Gastrocnemius medialis (tissue), 4 donors: ENCODE data around the gene SRBD1. TPM values are rescaled to one million over a fixed set of nuclear protein-coding genes. Genes with fewer than 3 reads are reported as not detected.
"Not testable (repeated sequence)": the region's sequence is repeated elsewhere in the genome, so short reads cannot be mapped to it uniquely, and the experiment has no call there.

Source experiments
- ATAC-seq, 2 donors: fragments of 150-250 bp; one replicate each; pipeline ENCODE4 v1.9.1; 2016
- DNase-seq, 2 donors: peaks; one replicate each; pipeline ENCODE4 v3.0.0-alpha.2; 2019
- H3K27ac ChIP-seq, 4 donors: fragments of 200-600 bp; sonication (generic); 1 replicate in 1 of 4; 2 replicates in 3 of 4; pipeline ENCODE4 v1.5.1; 2016 to 2018; ENCODE audit warnings: mild to moderate bottlenecking in 2 of 4, moderate library complexity in 1 of 4
- H3K27me3 ChIP-seq, 3 donors: fragments of 200-600 bp; sonication (generic) in 2 of 3; 1 replicate in 1 of 3; 2 replicates in 2 of 3; pipeline versions ENCODE4 v1.5.1 to v1.6.0; 2016 to 2019; ENCODE audit warnings: mild to moderate bottlenecking in 1 of 3, moderate library complexity in 1 of 3
- H3K36me3 ChIP-seq, 2 donors: fragments of 200-600 bp; sonication (generic) in 1 of 2; one replicate each; pipeline ENCODE4 v1.5.1; 2017 to 2018
- H3K4me1 ChIP-seq, 2 donors: fragments of 200-600 bp; sonication (generic) in 1 of 2; one replicate each; pipeline ENCODE4 v1.5.1; 2016 to 2017; ENCODE audit warnings: mild to moderate bottlenecking in 2 of 2
- H3K4me3 ChIP-seq, 4 donors: fragments of 200-600 bp; sonication (generic) in 3 of 4; 1 replicate in 1 of 4; 2 replicates in 3 of 4; pipeline ENCODE4 v1.5.1; 2016 to 2019; ENCODE audit warnings: mild to moderate bottlenecking in 2 of 4
- H3K9me3 ChIP-seq, 3 donors: fragments of 200-600 bp; sonication (generic) in 2 of 3; 1 replicate in 1 of 3; 2 replicates in 2 of 3; pipeline ENCODE4 v1.5.1; 2016 to 2019
- POLR2A ChIP-seq, 2 donors: fragments of 450-650 bp; IDR thresholded peaks; one replicate each; pipeline ENCODE4 v1.6.1; 2017; ENCODE audit warnings: antibody characterized with exemption in 2 of 2, mild to moderate bottlenecking in 2 of 2, moderate library complexity in 2 of 2
- in situ Hi-C, 4 donors: fragments of 200-750 bp; cut with MboI; loops; one replicate each; pipeline versions ENCODE4 v1.15.0 to v1.8.0; 2017; ENCODE audit warnings: low sequenced_read_pairs in 4 of 4
- intact Hi-C: fragments of 100-400 bp; cut with DNase I; formaldehyde crosslinking; loops from one replicate; pipeline ENCODE4 v1.15.1; 2023; ENCODE audit warnings: low total_unique reads
- total RNA-seq, 4 donors: library from RNA; depleted of rRNA; stranded (reverse); fragments of >200 nt; gene quantifications; one replicate each; pipeline versions ENCODE4 v1.1.0 to v1.2.3, GENCODE V29; 2016
- TF ChIP-seq, protein P1 (sequence below), 5 experiments: fragments of 450-650 bp in 3 of 5; fragments of 200-600 bp in 2 of 5; sonication (generic) in 2 of 5; IDR thresholded peaks in 4 of 5; conservative IDR thresholded peaks in 1 of 5; 1 replicate in 4 of 5; 2 replicates in 1 of 5; pipeline ENCODE4 v1.5.1; 2016 to 2019; ENCODE audit warnings: antibody characterized with exemption in 5 of 5, mild to moderate bottlenecking in 3 of 5, moderate library complexity in 3 of 5

The SRBD1 gene
- total RNA-seq, 4 donors from 2014 or later: 3.0 to 10.1 (median 4.5) TPM

DNA sequence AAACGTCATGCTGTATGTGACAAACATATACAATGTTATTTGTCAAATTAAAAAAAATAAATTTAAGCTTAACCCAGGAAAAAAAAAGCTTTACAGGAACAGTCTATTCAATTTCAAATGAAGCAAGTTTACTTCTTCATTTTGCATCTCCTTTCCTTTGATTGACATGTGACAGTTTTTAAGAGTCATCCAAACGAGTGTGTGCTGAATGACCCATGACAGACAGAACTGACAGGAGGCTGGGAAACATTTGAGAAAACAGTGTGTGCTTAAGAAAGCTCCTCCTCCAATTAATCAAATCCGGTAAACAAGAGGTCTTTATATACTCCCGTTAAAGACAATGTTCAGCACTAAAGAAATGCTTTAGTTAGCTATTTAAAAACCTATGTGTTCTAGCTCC lies 177.7 kb downstream of the SRBD1 start:
- DNase-seq (no peak), ATAC-seq (no peak)
- H3K36me3 ChIP-seq: no peaks in the 10 kb centered on the region
- H3K4me1 ChIP-seq: peaks cover 5 to 7% of the 10 kb centered on the region in 2 donors
- no peaks in the 10 kb centered on the region for H3K27me3 ChIP-seq
- in situ Hi-C loops (no loop called here), intact Hi-C loops (no loop called here)
- no peaks in the 10 kb centered on the region for H3K9me3 ChIP-seq
- TF ChIP-seq POLR2A (IDR thresholded peaks at IDR 0.05): no peak
- TF ChIP-seq, protein P1, sequence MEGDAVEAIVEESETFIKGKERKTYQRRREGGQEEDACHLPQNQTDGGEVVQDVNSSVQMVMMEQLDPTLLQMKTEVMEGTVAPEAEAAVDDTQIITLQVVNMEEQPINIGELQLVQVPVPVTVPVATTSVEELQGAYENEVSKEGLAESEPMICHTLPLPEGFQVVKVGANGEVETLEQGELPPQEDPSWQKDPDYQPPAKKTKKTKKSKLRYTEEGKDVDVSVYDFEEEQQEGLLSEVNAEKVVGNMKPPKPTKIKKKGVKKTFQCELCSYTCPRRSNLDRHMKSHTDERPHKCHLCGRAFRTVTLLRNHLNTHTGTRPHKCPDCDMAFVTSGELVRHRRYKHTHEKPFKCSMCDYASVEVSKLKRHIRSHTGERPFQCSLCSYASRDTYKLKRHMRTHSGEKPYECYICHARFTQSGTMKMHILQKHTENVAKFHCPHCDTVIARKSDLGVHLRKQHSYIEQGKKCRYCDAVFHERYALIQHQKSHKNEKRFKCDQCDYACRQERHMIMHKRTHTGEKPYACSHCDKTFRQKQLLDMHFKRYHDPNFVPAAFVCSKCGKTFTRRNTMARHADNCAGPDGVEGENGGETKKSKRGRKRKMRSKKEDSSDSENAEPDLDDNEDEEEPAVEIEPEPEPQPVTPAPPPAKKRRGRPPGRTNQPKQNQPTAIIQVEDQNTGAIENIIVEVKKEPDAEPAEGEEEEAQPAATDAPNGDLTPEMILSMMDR (IDR thresholded peaks at IDR 0.05 in 4 of 5, conservative IDR thresholded peaks at IDR 0.05 in 1 of 5): no peak
- no peak overlapping the region for H3K27ac ChIP-seq
- no peak overlapping the region for H3K4me3 ChIP-seq

DNA sequence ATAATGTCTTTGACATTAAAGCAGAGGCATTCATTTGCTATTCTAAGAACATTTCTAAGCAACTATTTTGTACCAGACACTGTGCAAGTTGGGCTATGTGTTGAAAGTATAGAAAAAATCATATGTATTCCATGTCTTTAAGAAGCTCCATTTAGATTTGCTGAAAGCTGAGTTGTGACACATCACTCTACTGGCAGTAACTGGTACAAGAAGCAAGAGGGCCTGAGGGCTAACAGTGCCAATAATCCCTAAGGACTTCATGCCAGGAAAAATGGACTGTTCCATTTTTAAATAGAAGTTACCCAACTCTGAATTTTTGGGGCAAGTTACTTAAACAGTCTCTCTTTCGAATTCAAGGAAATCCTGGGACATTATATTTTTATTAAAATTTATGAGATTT lies 178.7 kb downstream of the SRBD1 start:
- Histone ChIP-seq H3K27me3 (no peaks in the 10 kb centered on the region), H3K27ac (no peak overlapping the region), H3K9me3 (no peaks in the 10 kb centered on the region), H3K36me3 (no peaks in the 10 kb centered on the region), H3K4me3 (no peak overlapping the region), H3K4me1 (peaks cover 5 to 7% of the 10 kb centered on the region in 2 donors)
- TF ChIP-seq POLR2A (IDR thresholded peaks at IDR 0.05): no peak
- TF ChIP-seq, protein P1 (IDR thresholded peaks at IDR 0.05 in 4 of 5, conservative IDR thresholded peaks at IDR 0.05 in 1 of 5): no peak
- intact Hi-C loops: no loop called here
- ATAC-seq (no peak), DNase-seq (no peak)
- in situ Hi-C loops: no loop called here

GRCh38 chr2:45426025-45426424 lies 185.0 kb downstream of the SRBD1 start:
- in situ Hi-C loops, H3K27me3 ChIP-seq, H3K36me3 ChIP-seq, ATAC-seq, H3K4me1 ChIP-seq, H3K27ac ChIP-seq, H3K4me3 ChIP-seq, intact Hi-C loops, H3K9me3 ChIP-seq, DNase-seq: not testable (repeated sequence)

DNA sequence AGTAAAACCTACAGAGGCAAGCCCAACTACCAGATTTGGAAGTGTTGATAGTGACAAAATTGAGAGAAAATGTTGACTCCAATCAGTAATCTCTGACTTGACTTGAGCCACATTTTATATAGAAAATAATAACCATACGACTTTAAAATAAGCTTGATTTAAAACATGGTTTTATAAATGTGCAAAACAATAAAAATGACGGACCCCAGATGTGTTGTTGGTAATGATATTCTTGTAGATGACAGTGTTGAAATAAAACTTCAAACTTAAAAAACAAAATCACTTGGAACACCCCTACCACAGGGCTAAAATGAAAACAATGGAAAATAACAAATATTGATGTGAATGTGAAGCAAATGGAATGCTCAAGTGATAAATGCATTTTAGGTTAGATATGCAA lies 188.1 kb downstream of the SRBD1 start:
- no peak overlapping the region for H3K4me3 ChIP-seq
- peaks cover 0 to 3% of the 10 kb centered on the region in 2 donors for H3K36me3 ChIP-seq
- no peak for ATAC-seq
- H3K27me3 ChIP-seq: no peaks in the 10 kb centered on the region
- TF ChIP-seq POLR2A (IDR thresholded peaks at IDR 0.05): no peak
- TF ChIP-seq, protein P1 (IDR thresholded peaks at IDR 0.05 in 4 of 5, conservative IDR thresholded peaks at IDR 0.05 in 1 of 5): no peak
- intact Hi-C loops: no loop called here
- no peaks in the 10 kb centered on the region for H3K9me3 ChIP-seq
- no peaks in the 10 kb centered on the region for H3K4me1 ChIP-seq
- in situ Hi-C loops: no loop called here
- DNase-seq: no peak
- H3K27ac ChIP-seq: no peak overlapping the region

- in situ Hi-C loops (no loop called here), intact Hi-C loops (no loop called here)
- DNase-seq (no peak), ATAC-seq (no peak)
- Histone ChIP-seq H3K4me1 (no peaks in the 10 kb centered on the region), H3K9me3 (no peaks in the 10 kb centered on the region), H3K36me3 (peaks cover 0 to 12% of the 10 kb centered on the region in 2 donors), H3K27ac (no peak overlapping the region), H3K4me3 (no peak overlapping the region), H3K27me3 (no peaks in the 10 kb centered on the region)
- TF ChIP-seq POLR2A (IDR thresholded peaks at IDR 0.05): no peak
- TF ChIP-seq, protein P1 (IDR thresholded peaks at IDR 0.05 in 4 of 5, conservative IDR thresholded peaks at IDR 0.05 in 1 of 5): no peak
Measured at GRCh38 chr2:45418532-45418931, 192.5 kb downstream of the SRBD1 start.
